Natural killer cell treated with Interleukin-12 subunit alpha and Interleukin-12 subunit beta and Interleukin-15 and Interleukin-18, amount 100 ng/mL, for 72 hours (primary cell): ENCODE results near the gene PDF. TPM values are rescaled to one million over a fixed set of nuclear protein-coding genes. Genes with fewer than 3 reads are reported as not detected.
"Not testable (repeated sequence)": the region's sequence is repeated elsewhere in the genome, so short reads cannot be mapped to it uniquely, and the experiment has no call there.

Experiments used
- ATAC-seq, 2 donors: fragments of 150-1000 bp; cut with Tn5 transposase in 1 of 2; sonication (Bioruptor Pico), chemical (Tn5 transposase) in 1 of 2; 2 replicates each; pipeline ENCODE4 v1.10.0; 2021
- DNase-seq: peaks from one replicate; pipeline ENCODE4 v3.0.0; 2022; ENCODE audit warnings: low spot score
- H3K27ac Mint-ChIP-seq, 2 donors: 1 replicate in 1 of 2; 2 replicates in 1 of 2; pipeline ENCODE4 v1.8.0; 2022; ENCODE audit warnings: mixed read lengths in 2 of 2, mild to moderate bottlenecking in 1 of 2, moderate library complexity in 1 of 2
- H3K27me3 Mint-ChIP-seq, 2 donors: 1 replicate in 1 of 2; 2 replicates in 1 of 2; pipeline ENCODE4 v1.8.0; 2022; ENCODE audit warnings: mixed read lengths in 2 of 2
- H3K36me3 Mint-ChIP-seq: one replicate; pipeline ENCODE4 v1.8.0; 2022; ENCODE audit warnings: mixed read lengths
- H3K4me1 Mint-ChIP-seq, 2 donors: 1 replicate in 1 of 2; 2 replicates in 1 of 2; pipeline ENCODE4 v1.8.0; 2022; ENCODE audit warnings: low read depth in 2 of 2, mixed read lengths in 2 of 2, mild to moderate bottlenecking in 1 of 2
- H3K4me3 Mint-ChIP-seq: one replicate; pipeline ENCODE4 v1.8.0; 2022; ENCODE audit warnings: mixed read lengths
- H3K9me3 Mint-ChIP-seq: 2 replicates; pipeline ENCODE4 v1.8.0; 2022; ENCODE audit warnings: mixed read lengths
- total RNA-seq, 2 donors: library from RNA; stranded (reverse); gene quantifications; one replicate each; pipeline ENCODE4 v1.2.3, GENCODE V29; 2022

PDF gene
- total RNA-seq, 2 donors from 2014 or later: 15.6 to 26.9 TPM

DNA sequence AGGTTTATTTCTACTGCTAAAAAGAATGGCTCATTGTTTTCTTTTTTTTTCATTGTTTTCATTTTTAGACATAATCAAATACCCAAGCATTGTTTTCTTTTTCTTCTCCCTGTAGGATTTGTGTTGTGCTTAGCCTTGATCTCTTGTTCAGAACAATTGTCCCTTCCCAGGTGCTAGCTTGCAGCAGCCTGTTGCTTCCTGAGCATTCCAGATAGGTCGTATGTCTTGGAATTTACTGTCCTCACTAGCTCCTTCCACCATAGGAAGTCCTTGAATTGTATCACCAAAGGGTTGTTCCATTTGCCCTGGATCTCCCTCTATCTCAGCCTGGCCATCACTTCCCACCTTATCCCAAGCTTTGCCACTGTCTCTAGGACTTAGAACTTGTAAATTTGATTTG lies 29.2 kb downstream of the PDF start:
- Mint-ChIP-seq H3K36me3 (peaks cover 11% of the 10 kb centered on the region), H3K9me3 (no peaks in the 10 kb centered on the region), H3K4me3 (no peak overlapping the region), H3K27ac (no peak overlapping the region), H3K4me1 (peaks cover 0 to 7% of the 10 kb centered on the region in 2 donors), H3K27me3 (no peaks in the 10 kb centered on the region)
- no peak for ATAC-seq
- no peak for DNase-seq

DNA sequence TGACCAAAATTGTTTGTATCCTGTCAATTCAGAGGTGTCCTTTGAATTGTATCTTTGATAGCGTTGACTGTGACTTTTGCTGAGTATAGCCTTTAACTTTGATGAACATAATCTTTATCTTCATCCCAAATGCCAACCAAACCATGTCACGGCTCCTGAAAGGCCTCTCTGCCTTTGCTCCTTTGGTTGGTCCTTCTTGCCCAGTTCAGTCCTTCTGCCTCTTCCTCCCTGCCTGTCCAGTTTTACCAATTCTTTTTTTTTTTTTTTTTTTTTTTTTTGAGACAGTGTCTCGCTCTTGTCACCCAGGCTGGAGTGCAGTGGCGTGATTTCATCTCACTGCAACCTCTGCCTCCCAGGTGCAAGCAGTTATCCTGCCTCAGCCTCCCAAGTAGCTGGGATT lies 32.1 kb downstream of the PDF start:
- H3K9me3 Mint-ChIP-seq: no peaks in the 10 kb centered on the region
- peak overlapping the region in 1 of 2 donors; percentile 47 for H3K27ac Mint-ChIP-seq
- H3K4me1 Mint-ChIP-seq: peaks cover 0 to 7% of the 10 kb centered on the region in 2 donors
- ATAC-seq (no peak), DNase-seq (no peak)
- H3K36me3 Mint-ChIP-seq: peaks cover 11% of the 10 kb centered on the region
- no peaks in the 10 kb centered on the region for H3K27me3 Mint-ChIP-seq
- no peak overlapping the region for H3K4me3 Mint-ChIP-seq

DNA sequence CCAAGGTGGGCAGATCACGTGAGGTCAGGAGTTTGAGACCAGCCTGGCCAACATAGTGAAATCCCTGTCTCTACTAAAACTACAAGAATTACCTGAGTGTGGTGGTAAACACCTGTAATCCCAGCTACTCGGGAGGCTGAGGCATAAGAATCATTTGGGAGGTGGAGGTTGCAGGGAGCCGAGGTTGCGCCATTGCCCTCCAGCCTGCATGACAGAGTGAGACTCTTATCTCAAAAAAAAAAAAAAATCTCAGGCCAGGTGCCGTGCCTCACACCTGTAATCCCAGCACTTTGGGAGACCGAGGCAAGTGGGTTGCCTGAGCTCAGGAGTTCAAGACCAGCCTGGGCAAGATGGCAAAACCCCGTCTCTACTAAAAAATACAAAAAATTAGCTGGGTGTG lies 33.6 kb downstream of the PDF start:
- not testable (repeated sequence) for H3K27ac Mint-ChIP-seq, H3K9me3 Mint-ChIP-seq, H3K4me3 Mint-ChIP-seq, ATAC-seq, H3K4me1 Mint-ChIP-seq, DNase-seq, H3K27me3 Mint-ChIP-seq
- H3K36me3 Mint-ChIP-seq: peaks cover 11% of the 10 kb centered on the region

DNA sequence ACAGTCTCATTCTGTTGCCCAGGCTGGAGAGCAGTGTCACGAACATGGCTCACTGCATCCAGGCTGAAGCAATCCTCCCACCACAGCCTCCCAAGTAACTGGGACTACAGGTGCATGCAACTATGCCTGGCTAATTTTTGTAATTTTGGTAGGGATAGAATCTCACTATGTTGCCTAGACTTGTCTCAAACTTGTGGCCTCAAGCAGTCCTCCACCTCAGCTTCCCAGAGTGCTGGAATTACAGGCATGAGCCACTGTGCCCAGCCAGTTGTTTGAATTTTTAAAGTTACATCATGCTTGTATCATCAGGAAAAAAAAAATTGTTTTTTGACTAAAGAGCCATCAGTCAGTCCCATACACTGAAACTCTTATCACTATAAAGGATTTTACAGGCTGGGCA lies 36.3 kb downstream of the PDF start:
- Mint-ChIP-seq H3K27ac (no peak overlapping the region), H3K4me1 (peaks cover 0 to 7% of the 10 kb centered on the region in 2 donors), H3K4me3 (no peak overlapping the region), H3K9me3 (no peaks in the 10 kb centered on the region), H3K27me3 (no peaks in the 10 kb centered on the region), H3K36me3 (no peaks in the 10 kb centered on the region)
- DNase-seq (no peak), ATAC-seq (no peak)

DNA sequence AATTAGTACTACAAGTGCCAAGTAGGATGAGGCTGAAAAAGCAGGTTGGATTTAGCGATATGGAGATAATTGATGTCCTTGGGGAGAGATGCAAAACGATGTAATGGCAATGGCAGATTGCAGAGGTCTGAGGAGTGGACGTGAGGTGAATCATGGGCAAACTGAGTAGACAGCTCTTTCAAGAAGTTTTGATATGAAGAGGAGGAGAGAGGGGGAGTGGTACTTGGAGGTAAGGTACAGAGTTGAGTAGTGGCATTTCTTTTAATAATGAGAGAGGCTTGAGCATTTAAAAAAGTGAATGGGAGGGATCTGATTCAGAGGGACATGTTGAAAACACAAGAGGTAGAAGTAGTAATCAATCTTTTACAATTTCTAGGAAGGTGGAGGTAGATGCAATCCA lies 37.0 kb downstream of the PDF start:
- Mint-ChIP-seq H3K9me3 (no peaks in the 10 kb centered on the region), H3K27ac (peak overlapping the region in 1 of 2 donors; percentile 5), H3K27me3 (no peaks in the 10 kb centered on the region), H3K4me3 (no peak overlapping the region), H3K36me3 (no peaks in the 10 kb centered on the region), H3K4me1 (peaks cover 0 to 3% of the 10 kb centered on the region in 2 donors)
- no peak for DNase-seq
- ATAC-seq: no peak

DNA sequence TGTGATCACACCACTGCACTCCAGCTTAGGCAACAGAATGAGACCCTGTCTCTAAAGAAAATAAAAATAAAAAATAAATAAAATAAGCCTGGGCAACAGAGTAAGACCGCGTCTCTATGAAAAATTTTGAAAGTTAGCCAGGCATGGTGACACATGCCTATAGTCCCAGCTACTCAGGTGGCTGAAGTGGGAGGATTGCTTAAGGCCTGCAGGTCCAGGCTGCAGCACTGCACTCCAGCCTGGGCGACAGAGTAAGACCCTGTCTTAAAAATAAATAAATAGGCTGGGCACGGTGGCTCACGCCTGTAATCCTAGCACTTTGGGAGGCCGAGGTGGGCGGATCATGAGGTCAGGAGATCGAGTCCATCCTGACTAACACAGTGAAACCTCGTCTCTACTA lies 38.7 kb downstream of the PDF start:
- H3K4me1 Mint-ChIP-seq, H3K9me3 Mint-ChIP-seq, ATAC-seq, H3K27me3 Mint-ChIP-seq, H3K4me3 Mint-ChIP-seq, DNase-seq, H3K27ac Mint-ChIP-seq, H3K36me3 Mint-ChIP-seq: not testable (repeated sequence)

DNA sequence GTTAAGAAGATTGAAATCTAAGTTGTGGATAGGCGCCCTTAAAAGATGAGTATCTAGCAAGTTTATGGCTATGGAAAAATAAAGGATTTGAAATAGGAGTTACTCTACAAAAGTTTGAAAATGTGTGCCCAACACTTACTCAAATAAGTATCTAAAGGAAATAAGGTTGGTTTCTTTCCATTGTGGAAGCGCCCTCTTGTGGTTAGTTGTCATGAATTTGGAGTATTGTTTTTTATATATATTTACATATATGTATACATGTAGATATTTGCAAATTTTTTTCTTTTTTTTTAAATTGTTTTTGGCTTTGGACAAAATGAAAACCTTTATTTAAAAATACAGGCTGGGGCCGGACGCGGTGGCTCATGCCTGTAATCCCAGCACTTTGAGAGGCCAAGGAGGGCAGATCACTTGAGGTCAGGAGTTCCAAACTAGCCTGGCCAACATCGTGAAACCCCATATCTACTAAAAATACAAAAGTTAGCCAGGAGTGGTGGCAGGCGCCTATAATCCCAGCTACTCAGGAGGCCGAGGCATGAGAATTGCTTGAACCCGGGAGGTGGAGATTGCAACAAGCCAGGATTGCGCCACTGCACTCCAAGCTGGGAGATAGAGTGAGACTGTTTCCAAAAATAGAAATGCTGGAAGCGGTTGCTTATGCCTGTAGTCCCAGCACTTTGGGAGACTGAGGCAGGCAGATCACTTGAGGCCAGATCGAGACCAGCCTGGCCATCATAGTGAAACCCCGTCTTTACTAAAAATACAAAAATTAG lies 43.3 kb downstream of the PDF start:
- Mint-ChIP-seq H3K27ac (no peak overlapping the region), H3K4me3 (no peak overlapping the region), H3K9me3 (no peaks in the 10 kb centered on the region), H3K27me3 (no peaks in the 10 kb centered on the region), H3K36me3 (no peaks in the 10 kb centered on the region), H3K4me1 (no peaks in the 10 kb centered on the region)
- DNase-seq (no peak), ATAC-seq (no peak)

DNA sequence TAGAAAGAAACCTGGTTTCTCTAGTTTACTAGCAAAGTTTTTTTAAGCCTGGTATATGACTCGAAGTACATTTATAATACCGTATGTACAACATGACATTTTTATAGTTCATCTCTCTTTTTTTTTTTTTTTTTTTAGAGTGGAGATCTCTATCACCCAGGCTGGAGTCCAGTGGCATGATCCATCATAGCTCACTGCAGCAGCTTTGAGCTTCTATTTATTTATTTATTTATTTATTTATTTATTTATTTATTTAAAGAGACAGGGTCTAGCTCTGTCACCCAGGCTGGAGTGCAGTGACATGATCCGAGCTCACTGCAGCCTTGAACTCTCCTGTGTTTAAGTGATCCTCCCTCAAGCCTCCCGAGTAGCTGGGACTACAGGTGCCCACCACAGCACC lies 45.1 kb downstream of the PDF start:
- H3K36me3 Mint-ChIP-seq: no peaks in the 10 kb centered on the region
- no peak for ATAC-seq
- no peaks in the 10 kb centered on the region for H3K27me3 Mint-ChIP-seq
- no peaks in the 10 kb centered on the region for H3K4me1 Mint-ChIP-seq
- no peaks in the 10 kb centered on the region for H3K9me3 Mint-ChIP-seq
- H3K4me3 Mint-ChIP-seq: no peak overlapping the region
- H3K27ac Mint-ChIP-seq: no peak overlapping the region
- no peak for DNase-seq

DNA sequence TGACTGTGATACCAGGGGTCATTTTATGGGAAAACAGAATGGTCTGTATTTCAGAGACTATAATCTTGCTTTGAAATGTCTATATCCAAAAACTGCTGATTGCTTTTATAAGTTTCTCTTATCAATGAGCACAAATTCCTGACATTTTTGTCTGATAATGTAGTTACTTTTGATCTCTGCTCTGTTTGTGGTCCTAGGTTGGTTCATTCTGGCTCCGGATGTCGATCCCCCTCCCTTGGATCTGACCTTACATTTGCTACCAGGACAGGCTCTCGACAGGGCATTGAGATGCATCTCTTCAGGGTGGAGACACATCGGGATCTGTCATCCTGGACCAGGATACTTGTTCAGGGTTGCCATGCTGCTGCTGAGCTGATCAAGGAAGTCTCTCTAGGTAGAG lies 46.5 kb downstream of the PDF start:
- H3K27ac Mint-ChIP-seq: no peak overlapping the region
- peaks cover 0 to 2% of the 10 kb centered on the region in 2 donors for H3K4me1 Mint-ChIP-seq
- no peaks in the 10 kb centered on the region for H3K9me3 Mint-ChIP-seq
- no peak for ATAC-seq
- no peak overlapping the region for H3K4me3 Mint-ChIP-seq
- DNase-seq: no peak
- no peaks in the 10 kb centered on the region for H3K36me3 Mint-ChIP-seq
- no peaks in the 10 kb centered on the region for H3K27me3 Mint-ChIP-seq

DNA sequence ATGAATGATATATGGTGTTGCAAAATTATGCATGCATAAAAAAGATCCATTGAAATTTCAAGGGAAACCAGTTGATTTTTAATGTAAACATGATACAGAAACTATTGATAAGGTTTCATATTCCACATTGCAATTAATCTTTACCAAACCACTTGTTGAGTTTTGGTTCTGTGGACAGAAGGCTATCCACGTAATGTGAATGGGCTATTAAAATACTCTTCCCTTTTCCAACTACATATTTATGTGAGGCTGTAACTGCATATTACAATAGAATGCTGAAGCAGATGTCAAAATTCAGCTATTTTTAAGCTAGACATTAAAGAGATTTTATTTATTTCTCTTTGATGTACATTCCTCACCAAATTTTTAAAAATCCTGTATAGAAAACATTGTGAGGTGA lies 53.0 kb downstream of the PDF start:
- Mint-ChIP-seq H3K4me1 (peaks cover 0 to 5% of the 10 kb centered on the region in 2 donors), H3K4me3 (no peak overlapping the region)
- DNase-seq: no peak

More for the DNA sequence above, 53.0 kb downstream of the PDF start:
- H3K27ac Mint-ChIP-seq: no peak overlapping the region
- H3K9me3 Mint-ChIP-seq: no peaks in the 10 kb centered on the region
- H3K27me3 Mint-ChIP-seq: no peaks in the 10 kb centered on the region
- ATAC-seq: no peak
- H3K36me3 Mint-ChIP-seq: no peaks in the 10 kb centered on the region

Other genes starting within 250 kb of the PDF start
- gene HAS3, start 224.9 kb downstream of the PDF start, total RNA-seq: under 1 TPM; 0.36 to 0.98 TPM
- 100 to 1,000 TPM; 118 to 133 TPM for gene CHTF8, start 198.0 kb downstream of the PDF start, total RNA-seq
- gene UTP4, start 197.9 kb downstream of the PDF start, total RNA-seq: 10 to 100 TPM; 72.9 to 92.0 TPM
- 10 to 100 TPM; 10.7 to 26.1 TPM for gene SNTB2, start 143.4 kb downstream of the PDF start, total RNA-seq
- gene VPS4A, start 19.2 kb downstream of the PDF start, total RNA-seq: 10 to 100 TPM; 41.5 to 45.8 TPM
- 10 to 100 TPM; 29.6 to 39.0 TPM for gene COG8, start 9.0 kb upstream of the PDF start, total RNA-seq
- gene NIP7, start 9.2 kb upstream of the PDF start, total RNA-seq: 10 to 100 TPM; 52.3 to 82.8 TPM
- gene TMED6, start 21.2 kb upstream of the PDF start, total RNA-seq: 1 to 10 TPM; 1.5 to 5.0 TPM
- gene TERF2, start 55.4 kb upstream of the PDF start, total RNA-seq: 10 to 100 TPM; 39.9 to 43.3 TPM
- gene CYB5B, start 94.0 kb upstream of the PDF start, total RNA-seq: 100 to 1,000 TPM; 162 to 230 TPM
- 100 to 1,000 TPM; 106 to 152 TPM for gene NFAT5, start 235.4 kb upstream of the PDF start, total RNA-seq